Uterus (tissue), 4 donors: ENCODE data around the gene MAGI2. TPM values are rescaled to one million over a fixed set of nuclear protein-coding genes. Genes with fewer than 3 reads are reported as not detected.

Experiments used
- DNase-seq, 2 donors: peaks; one replicate each; pipeline ENCODE4 v3.0.0-alpha.2; 2019 to 2020
- H3K27ac ChIP-seq, 2 donors: fragments of 200-600 bp; sonication (generic); 1 replicate in 1 of 2; 2 replicates in 1 of 2; pipeline ENCODE4 v1.5.1; 2016 to 2018
- H3K27me3 ChIP-seq, 2 donors: fragments of 200-600 bp; sonication (generic); one replicate each; pipeline ENCODE4 v1.5.1; 2018 to 2019; ENCODE audit warnings: control low read depth in 1 of 2
- H3K36me3 ChIP-seq, 2 donors: fragments of 200-600 bp; sonication (generic); one replicate each; pipeline ENCODE4 v1.5.1; 2019; ENCODE audit warnings: control low read depth in 1 of 2
- H3K4me1 ChIP-seq, 2 donors: fragments of 200-600 bp; sonication (generic); one replicate each; pipeline ENCODE4 v1.5.1; 2018 to 2019; ENCODE audit warnings: control low read depth in 1 of 2
- H3K4me3 ChIP-seq, 2 donors: fragments of 200-600 bp; sonication (generic); 1 replicate in 1 of 2; 2 replicates in 1 of 2; pipeline ENCODE4 v1.5.1; 2018 to 2019; ENCODE audit warnings: mild to moderate bottlenecking in 1 of 2
- H3K9me3 ChIP-seq, 2 donors: fragments of 200-600 bp; sonication (generic); one replicate each; pipeline ENCODE4 v1.5.1; 2019; ENCODE audit warnings: control low read depth in 1 of 2
- POLR2A ChIP-seq, 2 donors: fragments of 450-650 bp; IDR thresholded peaks; one replicate each; pipeline ENCODE4 v1.6.1; 2016; ENCODE audit warnings: antibody characterized with exemption in 2 of 2, mild to moderate bottlenecking in 1 of 2, moderate library complexity in 1 of 2
- intact Hi-C: fragments of 100-400 bp; cut with DNase I; formaldehyde crosslinking; loops from one replicate; pipeline ENCODE4 v1.15.1; 2023; ENCODE audit warnings: low total_unique reads
- total RNA-seq, 4 donors: library from RNA; depleted of rRNA in 3 of 4; stranded (reverse); fragments of >200 nt in 3 of 4; gene quantifications; one replicate each; pipeline versions ENCODE4 v1.1.0 to v1.2.4, GENCODE V29; 2014 to 2023
- TF ChIP-seq, protein P1 (sequence below), 4 experiments: fragments of 200-600 bp in 2 of 4; fragments of 450-650 bp in 2 of 4; sonication (generic) in 2 of 4; IDR thresholded peaks; one replicate each; pipeline ENCODE4 v1.5.1; 2016 to 2019; ENCODE audit warnings: antibody characterized with exemption in 4 of 4, mild to moderate bottlenecking in 2 of 4, moderate library complexity in 1 of 4
- donor health status: DM: yes; HTN: yes; CAD: no.

The MAGI2 gene
- total RNA-seq, 4 donors from 2014 or later, result 5.3 to 23.2 (median 13.8) TPM

DNA sequence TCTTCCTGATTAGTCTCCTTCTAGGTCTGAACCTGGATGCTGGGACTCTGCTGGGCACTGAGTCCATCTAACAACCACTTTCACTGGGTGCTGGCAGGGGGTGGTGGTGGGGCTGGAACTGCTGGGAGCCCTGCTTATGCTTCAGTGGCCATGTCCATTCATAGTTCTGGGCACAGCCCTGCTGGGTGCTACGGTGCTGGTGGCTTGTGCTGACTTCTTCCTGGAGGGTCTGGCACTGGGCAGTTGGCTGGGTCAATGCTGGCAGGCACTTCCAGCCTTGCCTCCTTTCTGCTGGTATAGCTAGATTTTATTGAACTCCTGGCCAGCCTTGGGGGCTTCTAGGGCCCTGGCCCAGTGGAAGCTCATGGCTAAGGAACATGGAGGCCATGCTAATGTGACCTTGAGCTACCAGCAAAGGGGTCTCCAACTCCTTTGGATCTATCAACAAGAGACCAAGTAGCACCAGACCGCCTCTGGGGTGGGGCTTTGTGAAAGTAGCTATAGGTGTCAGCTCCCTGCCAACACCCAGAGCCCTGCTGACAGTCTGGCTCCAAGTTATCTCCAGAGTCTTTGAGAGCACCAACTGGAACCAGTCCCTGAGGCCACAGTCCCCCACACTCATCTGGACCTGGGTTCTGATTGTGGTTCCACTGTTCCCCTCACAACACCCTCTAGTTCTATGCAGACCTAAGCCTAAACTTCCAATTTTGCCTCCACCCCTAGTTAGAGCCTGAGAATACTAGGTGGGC, 99.6 kb downstream of the MAGI2 start:
- Histone ChIP-seq H3K27ac (no peak overlapping the region), H3K27me3 (no peaks in the 10 kb centered on the region), H3K4me3 (no peak overlapping the region), H3K9me3 (no peaks in the 10 kb centered on the region), H3K4me1 (no peaks in the 10 kb centered on the region), H3K36me3 (no peaks in the 10 kb centered on the region)
- no peak for DNase-seq
- intact Hi-C loops, result no loop called here
- TF ChIP-seq POLR2A (IDR thresholded peaks at IDR 0.05), result no peak
- TF ChIP-seq, protein P1, sequence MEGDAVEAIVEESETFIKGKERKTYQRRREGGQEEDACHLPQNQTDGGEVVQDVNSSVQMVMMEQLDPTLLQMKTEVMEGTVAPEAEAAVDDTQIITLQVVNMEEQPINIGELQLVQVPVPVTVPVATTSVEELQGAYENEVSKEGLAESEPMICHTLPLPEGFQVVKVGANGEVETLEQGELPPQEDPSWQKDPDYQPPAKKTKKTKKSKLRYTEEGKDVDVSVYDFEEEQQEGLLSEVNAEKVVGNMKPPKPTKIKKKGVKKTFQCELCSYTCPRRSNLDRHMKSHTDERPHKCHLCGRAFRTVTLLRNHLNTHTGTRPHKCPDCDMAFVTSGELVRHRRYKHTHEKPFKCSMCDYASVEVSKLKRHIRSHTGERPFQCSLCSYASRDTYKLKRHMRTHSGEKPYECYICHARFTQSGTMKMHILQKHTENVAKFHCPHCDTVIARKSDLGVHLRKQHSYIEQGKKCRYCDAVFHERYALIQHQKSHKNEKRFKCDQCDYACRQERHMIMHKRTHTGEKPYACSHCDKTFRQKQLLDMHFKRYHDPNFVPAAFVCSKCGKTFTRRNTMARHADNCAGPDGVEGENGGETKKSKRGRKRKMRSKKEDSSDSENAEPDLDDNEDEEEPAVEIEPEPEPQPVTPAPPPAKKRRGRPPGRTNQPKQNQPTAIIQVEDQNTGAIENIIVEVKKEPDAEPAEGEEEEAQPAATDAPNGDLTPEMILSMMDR (IDR thresholded peaks at IDR 0.05), result no peak

DNA sequence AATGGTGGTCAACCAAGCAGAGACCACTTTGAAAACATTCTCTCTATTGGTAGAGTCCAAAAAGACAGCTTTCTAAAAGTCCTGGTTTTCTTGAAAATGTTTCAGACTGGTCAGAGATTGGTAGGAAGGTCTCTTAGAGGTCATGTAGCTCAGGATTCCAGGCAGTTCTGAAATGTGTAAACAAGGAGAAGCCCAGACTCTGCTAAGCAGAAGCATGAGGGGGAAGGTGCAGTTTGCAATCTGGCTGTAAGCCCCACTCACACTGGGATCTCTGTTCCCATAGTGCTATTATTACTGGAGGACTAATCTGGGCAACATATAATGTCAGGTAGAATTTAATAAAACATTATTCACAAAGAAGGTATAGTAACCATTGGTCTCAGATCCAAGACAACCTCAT, 101.1 kb downstream of the MAGI2 start:
- no peak for DNase-seq
- Histone ChIP-seq H3K27me3 (no peaks in the 10 kb centered on the region), H3K4me1 (no peaks in the 10 kb centered on the region), H3K4me3 (no peak overlapping the region), H3K9me3 (no peaks in the 10 kb centered on the region), H3K36me3 (no peaks in the 10 kb centered on the region), H3K27ac (no peak overlapping the region)
- TF ChIP-seq, protein P1 (IDR thresholded peaks at IDR 0.05), result no peak
- intact Hi-C loops, result no loop called here

DNA sequence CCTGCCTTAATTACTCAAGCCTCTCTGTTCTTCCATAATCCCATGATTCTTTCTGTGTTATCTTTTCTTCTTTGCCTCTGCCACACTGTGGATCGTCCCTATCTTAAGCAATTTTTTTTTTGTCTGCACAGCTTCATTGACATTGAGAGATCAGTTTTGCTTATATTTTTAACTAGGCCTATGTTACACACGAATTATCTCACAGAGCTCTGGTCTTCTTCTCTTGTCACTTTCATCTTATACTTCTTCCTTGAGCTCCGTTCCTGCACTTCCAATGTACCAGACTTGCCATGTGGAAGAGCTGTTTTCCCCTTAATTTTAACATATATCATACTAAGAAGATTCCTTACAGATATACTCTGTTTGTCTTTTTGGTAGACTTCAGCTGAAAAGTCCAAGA, 106.1 kb downstream of the MAGI2 start:
- no peaks in the 10 kb centered on the region for H3K36me3 ChIP-seq
- DNase-seq, result no peak
- intact Hi-C loops, result no loop called here
- no peaks in the 10 kb centered on the region for H3K9me3 ChIP-seq
- H3K4me1 ChIP-seq, result no peaks in the 10 kb centered on the region
- no peak overlapping the region for H3K27ac ChIP-seq
- H3K27me3 ChIP-seq, result no peaks in the 10 kb centered on the region
- TF ChIP-seq, protein P1 (IDR thresholded peaks at IDR 0.05), result no peak
- TF ChIP-seq POLR2A (IDR thresholded peaks at IDR 0.05), result no peak
- H3K4me3 ChIP-seq, result no peak overlapping the region

DNA sequence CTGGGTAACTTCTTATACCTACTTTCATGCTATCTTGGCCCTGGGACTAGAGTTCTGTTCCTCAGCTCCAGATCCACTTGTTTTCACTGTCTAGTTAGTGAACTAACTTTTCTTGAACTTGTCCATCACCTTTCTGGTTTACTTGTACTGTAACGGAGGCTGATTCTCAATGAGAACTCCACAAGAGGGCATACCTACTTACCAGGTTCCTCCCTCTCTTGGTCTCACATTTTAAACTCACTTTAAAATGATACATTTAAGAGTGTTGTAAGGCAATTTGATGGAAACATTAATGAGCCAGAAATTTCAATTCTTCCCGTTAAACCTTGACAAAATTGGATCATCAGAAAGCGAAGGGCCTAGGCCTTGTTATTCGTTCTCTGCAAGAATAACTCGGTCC, 111.6 kb downstream of the MAGI2 start:
- Histone ChIP-seq H3K36me3 (no peaks in the 10 kb centered on the region), H3K9me3 (no peaks in the 10 kb centered on the region), H3K27me3 (no peaks in the 10 kb centered on the region), H3K27ac (no peak overlapping the region), H3K4me3 (no peak overlapping the region), H3K4me1 (no peaks in the 10 kb centered on the region)
- TF ChIP-seq POLR2A (IDR thresholded peaks at IDR 0.05), result no peak
- TF ChIP-seq, protein P1 (IDR thresholded peaks at IDR 0.05), result no peak
- intact Hi-C loops, result no loop called here
- DNase-seq, result no peak

DNA sequence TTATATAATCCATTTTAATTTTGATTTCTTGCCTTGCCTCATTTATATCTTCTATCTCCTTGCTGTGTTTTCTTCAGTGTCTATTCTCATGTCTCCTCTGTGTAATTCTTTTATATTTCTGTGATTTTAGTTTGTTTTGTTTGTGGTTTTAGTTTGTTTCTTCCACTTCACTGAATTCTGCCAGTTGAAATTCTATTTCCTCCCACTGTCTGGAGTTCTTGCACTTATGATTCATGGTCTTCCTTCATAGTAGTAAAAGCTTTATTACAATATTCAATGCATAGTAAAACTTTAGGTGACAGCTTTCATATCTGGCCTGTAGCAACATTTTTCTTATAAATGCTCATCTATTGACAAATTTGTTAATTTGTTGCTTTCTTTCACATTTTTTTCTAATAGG, 113.3 kb downstream of the MAGI2 start:
- H3K36me3 ChIP-seq, result no peaks in the 10 kb centered on the region
- intact Hi-C loops, result no loop called here
- H3K27ac ChIP-seq, result no peak overlapping the region
- H3K4me3 ChIP-seq, result no peak overlapping the region
- TF ChIP-seq POLR2A (IDR thresholded peaks at IDR 0.05), result no peak
- TF ChIP-seq, protein P1 (IDR thresholded peaks at IDR 0.05), result no peak
- no peaks in the 10 kb centered on the region for H3K9me3 ChIP-seq
- DNase-seq, result no peak
- H3K4me1 ChIP-seq, result no peaks in the 10 kb centered on the region
- H3K27me3 ChIP-seq, result no peaks in the 10 kb centered on the region
